ENCODE data around the gene CCDC71L.

CCDC71L gene

GRCh38 chr7:106630648-106631047, 30.3 kb downstream of the CCDC71L start:
- H3K4me3 ChIP-seq (ENCODE audit: low read depth, low read length): no peak overlapping the region
- TF ChIP-seq CTCF (IDR thresholded peaks at IDR 0.05; ENCODE audit: borderline replicate concordance, insufficient read depth, low read depth, low read length): no peak

GRCh38 chr7:106629516-106629915, 31.4 kb downstream of the CCDC71L start:
- H3K4me3 ChIP-seq (ENCODE audit: low read depth, low read length): no peak overlapping the region

GRCh38 chr7:106626376-106627164, 34.4 kb downstream of the CCDC71L start:
- TF ChIP-seq CTCF (IDR thresholded peaks at IDR 0.05; ENCODE audit: borderline replicate concordance, insufficient read depth, low read depth, low read length): no peak
- no peak overlapping the region for H3K4me3 ChIP-seq (ENCODE audit: low read depth, low read length)

More at GRCh38 chr7:106629516-106629915, 31.4 kb downstream of the CCDC71L start:
- no peak for TF ChIP-seq CTCF (IDR thresholded peaks at IDR 0.05; ENCODE audit: borderline replicate concordance, insufficient read depth, low read depth, low read length)

- no peak for TF ChIP-seq CTCF (IDR thresholded peaks at IDR 0.05; ENCODE audit: borderline replicate concordance, insufficient read depth, low read depth, low read length)
- H3K4me3 ChIP-seq (ENCODE audit: low read depth, low read length): no peak overlapping the region
Measured at GRCh38 chr7:106625678-106626301, 35.2 kb downstream of the CCDC71L start.

- TF ChIP-seq CTCF (IDR thresholded peaks at IDR 0.05; ENCODE audit: borderline replicate concordance, insufficient read depth, low read depth, low read length): no peak
- no peak overlapping the region for H3K4me3 ChIP-seq (ENCODE audit: low read depth, low read length)
Measured at GRCh38 chr7:106623853-106624252, 37.1 kb downstream of the CCDC71L start.

- H3K4me3 ChIP-seq (ENCODE audit: low read depth, low read length): no peak overlapping the region
- no peak for TF ChIP-seq CTCF (IDR thresholded peaks at IDR 0.05; ENCODE audit: borderline replicate concordance, insufficient read depth, low read depth, low read length)
Measured at GRCh38 chr7:106623315-106623660, 37.7 kb downstream of the CCDC71L start.

Data from GM12875 (cell line).